Kidney (tissue), 14 donors: Measurements from ENCODE around the gene ABCG1. TPM values are rescaled to one million over a fixed set of nuclear protein-coding genes. Genes with fewer than 3 reads are reported as not detected.
"Not testable (repeated sequence)": the region's sequence is repeated elsewhere in the genome, so short reads cannot be mapped to it uniquely, and the experiment has no call there.

ENCODE experiments used
- DNase-seq, 5 donors: peaks; one replicate each; pipeline ENCODE4 v3.0.0-alpha.2; 2013 to 2020
- FAIRE-seq: peaks from 2 replicates; lab custom pipeline; 2012; peaks lifted over from hg19 to GRCh38; lab: Jason Lieb, UNC
- H3K27ac ChIP-seq, 2 donors: one replicate each; pipeline ENCODE4 v1.7.0; 2013; ENCODE audit warnings: low read depth in 2 of 2, low read length in 2 of 2, inconsistent platforms in 1 of 2
- H3K27me3 ChIP-seq: one replicate; pipeline ENCODE4 v1.7.1; 2013; ENCODE audit warnings: low read length, inconsistent platforms; ENCODE audit not compliant: control insufficient read depth, insufficient read depth
- H3K36me3 ChIP-seq, 3 donors: one replicate each; pipeline versions ENCODE4 v1.7.0 to v1.7.1; 2013; ENCODE audit warnings: low read length in 3 of 3, control low read depth in 1 of 3, inconsistent platforms in 1 of 3; ENCODE audit not compliant: insufficient read depth in 3 of 3, control insufficient read depth in 2 of 3
- H3K4me1 ChIP-seq, 3 donors: one replicate each; pipeline versions ENCODE4 v1.7.0 to v1.7.1; 2013; ENCODE audit warnings: low read length in 3 of 3, inconsistent platforms in 1 of 3, low read depth in 1 of 3; ENCODE audit not compliant: control insufficient read depth in 2 of 3, insufficient read depth in 2 of 3
- H3K4me3 ChIP-seq, 3 donors: one replicate each; pipeline versions ENCODE4 v1.7.0 to v1.8.1; 2013; ENCODE audit warnings: low read length in 3 of 3, control low read depth in 1 of 3, inconsistent platforms in 1 of 3
- H3K9ac ChIP-seq, 3 donors: one replicate each; pipeline versions ENCODE4 v1.7.0 to v1.7.1; 2013; ENCODE audit warnings: low read length in 3 of 3, control low read depth in 1 of 3, inconsistent platforms in 1 of 3
- H3K9me3 ChIP-seq, 3 donors: one replicate each; pipeline versions ENCODE4 v1.7.0 to v1.7.1; 2013; ENCODE audit warnings: low read length in 3 of 3, control low read depth in 1 of 3, inconsistent platforms in 1 of 3; ENCODE audit not compliant: control insufficient read depth in 2 of 3, insufficient read depth in 1 of 3
- intact Hi-C: fragments of 100-400 bp; cut with DNase I; formaldehyde crosslinking; loops from one replicate; pipeline ENCODE4 v1.11.1; 2022
- polyA plus RNA-seq: library from polyadenylated mRNA; stranded (reverse); fragments of 350-450 nt; fragmentation: Illumina TruSeq; extraction: RNeasy Lipid Tissue Mini Kit (QIAGEN cat#74804); gene quantifications from one replicate; pipeline ENCODE4 v1.2.3, GENCODE V29; 2014; ENCODE audit warnings: low read depth, low replicate concordance; ENCODE audit not compliant: insufficient read depth
- total RNA-seq: library from RNA; stranded (reverse); fragmentation: NEBNext Ultra II Directional; extraction: Animal tissue kit (Norgen Biotek cat#: 25700); gene quantifications from one replicate; pipeline ENCODE4 v1.2.1, GENCODE V29; 2021
- TF ChIP-seq, protein P1 (sequence below): IDR thresholded peaks from 3 replicates; pipeline ENCODE4 v1.5.1; 2012; ENCODE audit warnings: mild to moderate bottlenecking, moderate library complexity, borderline replicate concordance; ENCODE audit not compliant: insufficient read depth; ENCODE audit errors: extremely low read depth
- donor health status: control.
- donor health status: control.
- donor health status: control.
- donor health status: control.
- donor health status: control.
- donor health status: DM: yes; HTN: yes; CAD: no.
- donor health status: Normal renal cell carcinoma (clear cell type).

Gene ABCG1
- total and polyA plus RNA-seq, 2 donors from 2014 or later, result 5.6 to 27.6 TPM

DNA sequence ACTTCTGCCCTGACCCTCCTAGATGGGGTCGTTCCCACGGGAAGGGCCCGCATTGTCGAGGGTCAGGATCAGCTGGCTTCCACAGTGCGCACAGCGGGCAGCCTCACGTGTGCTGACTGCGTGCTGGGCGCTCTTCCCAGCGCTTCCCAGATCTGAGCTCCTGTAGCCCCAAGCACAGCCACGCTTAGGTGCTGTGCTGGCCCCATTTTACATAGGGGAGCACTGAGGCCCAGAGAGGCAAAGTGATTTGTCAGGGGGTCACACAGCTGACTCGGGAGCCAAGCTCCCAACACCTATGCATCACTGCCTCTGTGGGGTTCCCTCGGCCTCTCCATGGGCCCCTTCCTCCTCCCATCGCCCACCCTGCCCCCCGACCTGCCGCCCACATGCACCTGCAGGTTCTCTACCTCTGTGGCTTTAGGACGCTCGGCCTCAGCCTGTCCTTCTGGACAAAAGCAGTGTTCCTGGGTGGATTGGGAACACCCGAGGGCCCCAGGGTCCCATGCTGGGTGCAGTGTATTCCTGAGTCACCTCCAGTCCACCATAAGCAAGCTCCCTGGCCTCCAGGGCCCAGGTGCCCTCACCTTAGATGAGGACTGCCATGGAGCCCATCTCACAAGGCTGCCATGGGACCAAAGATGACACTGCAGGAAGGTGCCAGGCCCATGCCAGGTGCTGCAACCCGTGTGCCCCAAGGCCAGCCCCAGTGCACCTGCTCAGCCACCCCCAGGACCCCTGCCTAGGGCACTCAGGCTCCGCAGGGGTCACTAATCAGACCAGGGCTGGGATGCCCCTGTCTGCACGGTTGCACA is 73.0 kb downstream of the ABCG1 start:
- no peak for FAIRE-seq

GRCh38 chr21:42292563-42293142 is 73.7 kb downstream of the ABCG1 start:
- H3K27me3 ChIP-seq, H3K4me1 ChIP-seq, FAIRE-seq, H3K27ac ChIP-seq, H3K9me3 ChIP-seq, DNase-seq, intact Hi-C loops: not testable (repeated sequence)
- Histone ChIP-seq H3K36me3 (peaks cover 0 to 14% (median 4%) of the 10 kb centered on the region in 3 donors), H3K4me3 (peak overlapping the region in 1 of 3 donors; percentile 37), H3K9ac (peak overlapping the region in 1 of 3 donors; percentile 24)

More for the DNA sequence above, 73.0 kb downstream of the ABCG1 start:
- Histone ChIP-seq H3K27me3 (no peaks in the 10 kb centered on the region), H3K4me3 (no peak overlapping the region), H3K9ac (no peak overlapping the region), H3K9me3 (peaks cover 0 to 10% (median 0%) of the 10 kb centered on the region in 3 donors), H3K4me1 (no peaks in the 10 kb centered on the region), H3K36me3 (peaks cover 0 to 14% (median 4%) of the 10 kb centered on the region in 3 donors), H3K27ac (no peak overlapping the region)
- peak in 1 of 5 donors; percentile 53 for DNase-seq
- intact Hi-C loops, result no loop called here
- TF ChIP-seq, protein P1, sequence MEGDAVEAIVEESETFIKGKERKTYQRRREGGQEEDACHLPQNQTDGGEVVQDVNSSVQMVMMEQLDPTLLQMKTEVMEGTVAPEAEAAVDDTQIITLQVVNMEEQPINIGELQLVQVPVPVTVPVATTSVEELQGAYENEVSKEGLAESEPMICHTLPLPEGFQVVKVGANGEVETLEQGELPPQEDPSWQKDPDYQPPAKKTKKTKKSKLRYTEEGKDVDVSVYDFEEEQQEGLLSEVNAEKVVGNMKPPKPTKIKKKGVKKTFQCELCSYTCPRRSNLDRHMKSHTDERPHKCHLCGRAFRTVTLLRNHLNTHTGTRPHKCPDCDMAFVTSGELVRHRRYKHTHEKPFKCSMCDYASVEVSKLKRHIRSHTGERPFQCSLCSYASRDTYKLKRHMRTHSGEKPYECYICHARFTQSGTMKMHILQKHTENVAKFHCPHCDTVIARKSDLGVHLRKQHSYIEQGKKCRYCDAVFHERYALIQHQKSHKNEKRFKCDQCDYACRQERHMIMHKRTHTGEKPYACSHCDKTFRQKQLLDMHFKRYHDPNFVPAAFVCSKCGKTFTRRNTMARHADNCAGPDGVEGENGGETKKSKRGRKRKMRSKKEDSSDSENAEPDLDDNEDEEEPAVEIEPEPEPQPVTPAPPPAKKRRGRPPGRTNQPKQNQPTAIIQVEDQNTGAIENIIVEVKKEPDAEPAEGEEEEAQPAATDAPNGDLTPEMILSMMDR, result no peak

- peaks cover 0 to 14% (median 4%) of the 10 kb centered on the region in 3 donors for H3K36me3 ChIP-seq
- H3K4me1 ChIP-seq, result no peaks in the 10 kb centered on the region
- H3K27ac ChIP-seq, result no peak overlapping the region
- H3K27me3 ChIP-seq, result no peaks in the 10 kb centered on the region
- TF ChIP-seq, protein P1, result no peak
- H3K4me3 ChIP-seq, result peak overlapping the region in 1 of 3 donors; percentile 0
- H3K9me3 ChIP-seq, result peaks cover 0 to 10% (median 0%) of the 10 kb centered on the region in 3 donors
- intact Hi-C loops, result no loop called here
- DNase-seq, result peak in 1 of 5 donors; percentile 48
- H3K9ac ChIP-seq, result no peak overlapping the region
- no peak for FAIRE-seq
Measured at GRCh38 chr21:42293649-42294272, 74.8 kb downstream of the ABCG1 start.
